SH-SY5Y (cell line): ENCODE measurements around the gene LYRM2.

ENCODE experiments used
- GATA2 ChIP-seq: IDR thresholded peaks from 2 replicates; pipeline ENCODE4 v1.6.1; 2011; ENCODE audit warnings: mild to moderate bottlenecking, low read depth, low read length
- GATA3 ChIP-seq: IDR thresholded peaks from 2 replicates; pipeline ENCODE4 v1.6.1; 2011; ENCODE audit warnings: low read depth, mild to moderate bottlenecking, low read length, moderate library complexity

- TF ChIP-seq GATA3, result no peak
- no peak for TF ChIP-seq GATA2
These were observed 42.1 kb downstream of the LYRM2 start for GRCh38 chr6:89596484-89596883.
